GM21360 (cell line): Measurements from ENCODE around the gene CLDN24.

Experiments used
- ATAC-seq: cut with Tn5 transposase; IDR thresholded peaks from one replicate; pipeline ENCODE4 v1.9.1; 2021; ENCODE audit warnings: mild to moderate bottlenecking, moderate library complexity; ENCODE audit not compliant: unreplicated experiment

CLDN24 gene

GRCh38 chr4:183322326-183322725 lies at the start of gene CLDN24:
TSS of gene CLDN24 (minus strand) at chr4:183322426. CDS start at chr4:183322426, 0 bp downstream.
- no peak for ATAC-seq

GRCh38 chr4:183370786-183371185 lies 48.6 kb upstream of the CLDN24 start:
- no peak for ATAC-seq

GRCh38 chr4:183369073-183369472 lies 46.8 kb upstream of the CLDN24 start:
- ATAC-seq: no peak

DNA sequence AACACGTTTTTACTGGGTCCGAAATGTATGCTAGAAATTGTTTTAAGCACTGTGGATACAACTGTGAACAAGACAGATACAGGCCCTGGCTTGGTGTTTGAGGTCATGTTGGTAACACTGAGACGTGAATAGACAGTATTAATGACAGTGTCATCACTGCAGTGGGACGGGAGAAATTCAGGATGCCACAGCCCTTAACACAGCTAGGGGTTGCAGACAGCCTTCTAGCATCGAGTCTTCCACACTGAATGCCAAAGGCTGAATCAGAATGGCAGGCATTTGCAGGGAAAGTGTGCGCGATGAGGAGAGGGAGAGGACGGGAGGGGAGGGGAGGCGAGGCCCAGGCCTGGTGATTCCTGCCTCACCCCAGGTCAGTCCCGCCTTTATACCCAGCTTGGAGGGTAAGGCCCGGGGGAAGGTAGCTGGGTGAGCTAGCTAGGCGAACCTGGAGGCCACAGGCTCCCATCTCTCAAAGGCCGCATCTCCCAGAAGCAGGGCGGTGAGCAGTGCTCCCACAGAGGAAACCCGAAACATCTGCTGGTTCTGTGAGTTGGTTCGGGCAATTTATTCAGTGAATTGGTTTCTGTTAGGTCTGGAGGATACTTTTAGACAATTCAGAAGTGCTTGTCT lies 44.1 kb upstream of the CLDN24 start:
- ATAC-seq: no peak

DNA sequence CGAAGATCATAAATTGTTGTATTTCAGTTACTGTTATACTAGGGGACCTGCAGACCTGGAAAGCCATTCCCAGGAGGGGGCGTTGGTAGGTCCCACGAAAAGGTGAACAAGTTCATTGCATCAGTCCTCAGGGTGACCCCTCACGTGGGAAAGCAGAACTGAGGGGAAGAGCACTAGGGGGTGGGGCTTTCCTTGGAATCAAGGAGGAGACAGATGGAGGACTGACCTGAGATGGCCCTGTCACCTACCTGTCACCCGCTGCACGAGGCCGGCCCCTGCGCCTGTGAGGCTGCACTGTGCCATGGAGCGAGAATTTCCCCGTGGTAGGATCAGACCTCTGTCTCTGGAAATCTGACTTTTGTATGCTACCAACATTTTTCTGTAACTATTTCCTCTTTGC lies 41.8 kb upstream of the CLDN24 start:
- no peak for ATAC-seq

DNA sequence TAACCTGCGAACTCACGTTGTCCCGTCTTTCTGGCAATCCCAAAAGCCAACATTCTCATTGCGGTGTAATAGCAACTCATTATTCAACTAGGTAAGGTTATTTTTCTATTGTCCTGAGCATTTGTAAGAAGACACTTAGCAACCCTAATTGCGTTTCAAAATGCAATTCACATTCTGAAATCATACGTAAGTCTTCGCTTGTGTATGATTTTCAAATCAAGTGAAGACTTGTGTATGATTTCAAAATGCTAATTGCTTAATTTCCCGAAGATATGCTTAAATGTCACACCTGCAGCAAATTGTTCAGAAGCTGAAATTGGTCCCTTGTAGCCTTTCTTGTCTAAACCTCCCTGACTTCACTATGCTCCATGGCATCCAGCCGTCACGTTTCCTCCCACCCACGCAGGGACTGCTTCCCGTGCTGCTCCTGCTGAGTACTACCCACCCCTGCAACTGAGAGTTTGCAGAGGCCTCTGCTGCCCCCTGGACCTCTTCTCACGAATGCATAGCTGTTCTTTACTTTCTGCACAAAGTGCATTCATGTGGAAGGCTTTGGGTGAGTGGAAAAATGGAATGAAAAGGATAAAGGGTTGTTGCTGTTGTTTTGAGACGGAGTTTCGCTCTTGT lies 40.8 kb upstream of the CLDN24 start:
- no peak for ATAC-seq

- ATAC-seq: no peak
Measured at GRCh38 chr4:183362036-183362435, 39.8 kb upstream of the CLDN24 start.

DNA sequence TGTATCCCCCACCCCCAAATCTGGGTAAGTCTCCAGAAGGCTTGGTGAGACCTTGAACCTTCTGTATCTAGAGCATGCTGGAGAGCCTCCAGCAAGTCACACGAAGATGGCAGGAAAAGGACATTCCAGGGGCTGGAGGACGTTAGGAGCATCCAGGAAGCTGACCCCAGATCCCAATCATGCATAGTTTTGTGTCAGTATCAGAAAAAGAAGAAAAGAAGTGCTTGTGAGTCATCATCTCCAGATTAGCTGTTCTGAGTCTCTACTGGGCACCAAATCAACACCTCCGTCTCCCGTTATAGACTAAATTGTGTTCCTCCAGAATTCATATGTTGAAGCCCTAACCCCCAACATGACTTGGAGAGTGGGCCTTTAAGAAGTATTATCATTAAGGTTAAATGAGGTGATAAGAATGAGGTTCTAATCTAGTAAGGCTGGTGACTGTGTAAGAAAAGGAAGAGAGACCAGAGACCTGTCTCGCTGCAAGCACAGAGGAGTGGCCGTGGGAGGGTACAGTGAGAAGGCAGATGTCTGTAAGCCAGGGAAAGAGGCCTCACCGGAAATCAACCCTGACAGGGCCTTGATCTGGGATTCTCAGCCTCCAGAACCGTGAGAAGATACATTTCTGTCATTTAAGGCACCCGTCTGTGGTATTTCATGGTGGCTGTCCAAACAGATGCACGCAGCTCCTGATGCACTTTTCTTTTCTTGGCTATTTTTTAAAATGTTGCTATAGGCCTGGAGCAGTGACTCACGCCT lies 38.1 kb upstream of the CLDN24 start:
- ATAC-seq: no peak

- no peak for ATAC-seq
Measured at GRCh38 chr4:183358215-183358755, 36.1 kb upstream of the CLDN24 start.

GRCh38 chr4:183356931-183357675 lies 34.9 kb upstream of the CLDN24 start:
- no peak for ATAC-seq

DNA sequence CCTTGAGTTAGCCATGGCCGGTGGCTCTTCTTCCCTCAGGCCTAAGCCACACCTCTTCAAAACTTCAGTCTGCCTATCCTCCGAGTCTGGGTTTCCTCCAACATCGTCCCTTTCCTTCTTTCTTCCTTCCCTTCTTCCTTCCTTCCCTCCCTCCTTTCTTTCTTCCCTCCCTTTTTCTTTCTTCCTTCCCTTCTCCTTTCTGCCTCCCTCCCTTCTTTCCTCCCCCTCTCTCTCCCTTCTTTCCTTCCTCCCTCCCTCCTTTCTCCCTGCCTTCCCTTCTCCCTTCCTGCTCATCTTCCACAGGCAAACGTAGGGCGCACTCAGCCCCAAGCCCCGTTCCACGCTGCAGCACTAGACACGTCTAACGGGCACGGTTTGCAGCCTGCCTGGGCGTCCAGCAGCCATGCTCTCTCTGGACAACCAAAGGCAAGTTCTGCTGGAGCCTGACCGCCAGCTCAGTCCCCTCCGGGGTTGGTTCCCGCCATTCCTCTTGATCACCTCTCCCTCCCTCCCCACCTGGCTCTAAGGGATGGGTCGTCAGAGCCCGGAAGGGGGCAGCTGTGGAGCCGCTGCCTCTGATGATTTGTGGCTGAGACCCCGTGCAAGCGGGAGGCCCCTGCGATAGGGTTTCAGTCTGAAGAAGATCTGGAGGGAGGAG lies 34.1 kb upstream of the CLDN24 start:
- no peak for ATAC-seq

GRCh38 chr4:183355405-183355804 lies 33.2 kb upstream of the CLDN24 start:
- no peak for ATAC-seq

DNA sequence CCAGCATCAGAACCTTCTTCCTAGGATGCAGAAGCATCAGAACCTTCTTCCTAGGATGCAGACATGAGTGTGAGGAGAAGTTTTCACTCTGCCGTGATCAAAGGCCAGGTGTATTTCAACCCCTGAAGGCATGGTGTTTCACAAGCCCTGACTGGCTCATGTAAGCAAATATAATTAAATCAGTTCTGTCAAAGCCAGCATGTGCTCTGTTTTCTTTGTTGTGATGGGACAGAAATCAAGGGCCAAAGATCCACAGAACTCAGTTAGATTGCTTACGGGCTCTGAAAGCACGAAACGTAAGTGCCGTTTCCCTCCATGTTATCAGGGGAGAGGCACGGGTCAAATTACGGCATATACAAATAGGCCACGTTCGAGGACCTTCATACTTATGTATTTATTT lies 32.0 kb upstream of the CLDN24 start:
- ATAC-seq: no peak

DNA sequence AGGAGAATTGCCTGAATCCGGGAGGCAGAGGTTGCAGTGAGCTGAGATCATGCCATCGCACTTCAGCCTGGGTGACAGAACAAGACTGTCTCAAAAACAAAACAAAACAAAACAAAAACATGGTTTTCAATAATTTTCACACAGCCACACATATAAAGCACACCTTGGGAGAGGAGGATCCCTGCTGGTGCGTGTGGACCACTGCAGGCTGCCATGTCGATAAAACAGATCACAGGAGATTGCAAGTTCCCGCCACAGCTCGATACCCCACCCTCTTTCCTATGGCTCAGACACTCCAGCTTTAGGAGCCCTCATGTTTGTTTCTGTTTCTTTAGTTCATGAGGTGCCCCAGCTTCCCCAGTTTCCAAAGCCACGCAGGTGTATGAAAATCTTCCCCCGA lies 31.3 kb upstream of the CLDN24 start:
- ATAC-seq: no peak

DNA sequence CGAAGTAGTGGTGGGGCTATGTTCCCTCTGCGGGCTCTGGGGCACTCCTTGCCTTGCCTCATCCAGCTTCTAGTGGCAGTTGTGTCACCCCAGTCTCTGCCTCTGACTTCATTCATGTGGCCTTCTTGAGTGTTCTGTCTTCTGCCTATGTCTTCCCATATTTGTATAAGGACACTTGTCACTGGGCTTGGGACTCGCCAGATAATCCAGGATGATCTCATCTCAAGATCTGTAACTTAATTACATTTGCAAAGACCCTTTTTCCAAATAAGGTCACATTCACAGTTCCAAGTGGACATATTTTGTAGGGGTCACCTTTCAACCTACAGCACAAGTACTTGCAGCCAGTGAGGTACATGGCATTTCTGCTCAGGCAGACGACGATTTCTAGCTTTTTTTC lies 30.3 kb upstream of the CLDN24 start:
- no peak for ATAC-seq

GRCh38 chr4:183350317-183351071 lies 28.3 kb upstream of the CLDN24 start:
- ATAC-seq: no peak

GRCh38 chr4:183349673-183350072 lies 27.4 kb upstream of the CLDN24 start:
- no peak for ATAC-seq

GRCh38 chr4:183348706-183349659 lies 26.8 kb upstream of the CLDN24 start:
- no peak for ATAC-seq

GRCh38 chr4:183348136-183348535 lies 25.9 kb upstream of the CLDN24 start:
- no peak for ATAC-seq
